ENCODE measurements around the gene TRIM54. TPM values are rescaled to one million over a fixed set of nuclear protein-coding genes. Genes with fewer than 3 reads are reported as not detected.
"Not testable (repeated sequence)": the region's sequence is repeated elsewhere in the genome, so short reads cannot be mapped to it uniquely, and the experiment has no call there.

Gene TRIM54
- total RNA-seq, 4 donors from 2014 or later = 2.5 TPM; not detected in 3

GRCh38 chr2:27315122-27315521 is 32.9 kb downstream of the TRIM54 start:
- no peak for ATAC-seq (ENCODE audit: low FRiP score)
- no peak for TF ChIP-seq CTCF (IDR thresholded peaks at IDR 0.05)
- no peak for DNase-seq (ENCODE audit: low spot score)

- no peak for TF ChIP-seq CTCF (IDR thresholded peaks at IDR 0.05)
- DNase-seq (ENCODE audit: low spot score) (no peak), ATAC-seq (ENCODE audit: low FRiP score) (no peak)
These were observed 34.6 kb downstream of the TRIM54 start for GRCh38 chr2:27316655-27317412.

GRCh38 chr2:27319839-27320238 is 37.6 kb downstream of the TRIM54 start:
- not testable (repeated sequence) for DNase-seq (ENCODE audit: low spot score); ATAC-seq (ENCODE audit: low FRiP score)

- TF ChIP-seq CTCF (IDR thresholded peaks at IDR 0.05) = no peak
- DNase-seq (ENCODE audit: low spot score) (peak; percentile 59), ATAC-seq (ENCODE audit: low FRiP score) (peak; percentile 94)
These were observed 38.8 kb downstream of the TRIM54 start for GRCh38 chr2:27320958-27321543.

- ATAC-seq (ENCODE audit: low FRiP score) (no peak), DNase-seq (ENCODE audit: low spot score) (no peak)
- TF ChIP-seq CTCF (IDR thresholded peaks at IDR 0.05) = no peak
These were observed 40.1 kb downstream of the TRIM54 start for GRCh38 chr2:27322301-27322765.

GRCh38 chr2:27322766-27323595 is 40.8 kb downstream of the TRIM54 start, which contains the start of gene MPV17:
Gene MPV17 (minus strand): TSS chr2:27323097. CDS start chr2:27322517, 580 bp downstream.
- TF ChIP-seq CTCF (IDR thresholded peaks at IDR 0.05) = no peak
- ATAC-seq (ENCODE audit: low FRiP score) (peak; percentile 86), DNase-seq (ENCODE audit: low spot score) (peak; percentile 82)
